Stimulated activated CD4-positive, alpha-beta T cell treated with anti-CD3 and anti-CD28 coated beads, Interleukin-4, amount 100 ng/mL, for 48 hours (primary cell): Measurements from ENCODE around the gene CTBP2.

Source experiments
- DNase-seq, 2 donors: peaks; one replicate each; pipeline ENCODE4 v3.0.0-alpha.2; 2020; ENCODE audit warnings: low read depth in 2 of 2

Gene CTBP2

GRCh38 chr10:125106586-125106985, 53.8 kb downstream of the CTBP2 start:
- DNase-seq, result no peak

GRCh38 chr10:125105706-125106255, 54.6 kb downstream of the CTBP2 start:
- DNase-seq, result no peak

DNA sequence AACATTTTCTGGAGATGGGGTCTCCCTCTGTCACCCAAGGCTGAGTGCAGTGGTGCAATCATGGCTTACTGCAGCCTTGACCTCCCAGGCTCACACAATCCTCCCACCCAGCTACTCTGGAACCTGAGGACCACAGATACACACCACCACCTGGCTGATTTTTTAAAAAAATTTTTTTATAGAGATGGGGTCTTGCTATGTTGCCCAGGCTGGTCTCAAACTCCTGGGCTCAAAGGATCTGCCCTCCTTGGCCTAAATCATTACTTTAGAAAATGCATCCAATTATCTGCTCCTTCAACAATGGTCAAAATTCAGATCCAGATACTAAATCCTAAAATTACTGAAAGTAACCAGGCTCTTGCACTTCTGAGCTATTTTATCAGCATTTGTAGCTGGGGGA, 55.2 kb downstream of the CTBP2 start:
- DNase-seq, result no peak

GRCh38 chr10:125104559-125104958, 55.8 kb downstream of the CTBP2 start:
- DNase-seq, result no peak

DNA sequence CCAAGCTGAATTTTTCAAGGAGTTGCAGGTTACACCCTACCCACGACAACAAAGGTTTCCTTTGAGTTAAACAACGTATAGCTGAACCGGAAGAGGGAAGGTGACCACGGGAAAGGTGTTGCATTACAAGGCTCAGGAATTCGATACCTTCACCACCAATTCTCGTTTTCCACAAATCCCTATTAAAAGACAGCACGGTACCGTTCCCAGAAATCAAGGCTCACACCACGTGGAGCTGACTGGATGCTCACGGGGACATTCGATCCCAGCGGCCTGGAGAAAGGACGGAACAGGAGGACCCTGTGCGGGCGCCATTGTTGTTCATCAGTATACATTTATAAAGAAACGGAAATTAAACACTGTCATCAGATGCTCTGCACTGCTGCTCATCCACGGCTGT, 56.4 kb downstream of the CTBP2 start:
- DNase-seq, result no peak

- DNase-seq, result no peak
Measured at GRCh38 chr10:125103466-125103865, 56.9 kb downstream of the CTBP2 start.

- no peak for DNase-seq
Measured at GRCh38 chr10:125102821-125103220, 57.5 kb downstream of the CTBP2 start.

- no peak for DNase-seq
Measured at GRCh38 chr10:125102246-125102645, 58.1 kb downstream of the CTBP2 start.

DNA sequence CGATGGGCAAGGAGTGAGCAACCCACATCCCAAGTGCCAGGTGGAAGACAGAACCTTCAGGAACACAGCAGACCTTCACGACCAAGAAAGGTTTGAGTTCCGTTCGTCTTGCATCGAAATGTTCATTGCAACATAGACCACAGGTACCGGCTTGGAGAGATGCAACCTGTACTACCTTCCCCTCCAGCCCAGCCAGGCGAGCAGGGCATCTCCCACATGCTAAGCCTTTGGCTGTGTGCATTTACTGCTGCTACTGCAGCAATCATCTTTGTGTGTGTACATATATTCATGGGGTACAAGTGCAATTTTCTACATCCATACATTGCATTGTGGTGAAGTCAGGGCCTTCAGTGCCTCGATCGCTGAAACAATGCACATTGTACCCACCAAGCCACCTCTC, 58.8 kb downstream of the CTBP2 start:
- no peak for DNase-seq

DNA sequence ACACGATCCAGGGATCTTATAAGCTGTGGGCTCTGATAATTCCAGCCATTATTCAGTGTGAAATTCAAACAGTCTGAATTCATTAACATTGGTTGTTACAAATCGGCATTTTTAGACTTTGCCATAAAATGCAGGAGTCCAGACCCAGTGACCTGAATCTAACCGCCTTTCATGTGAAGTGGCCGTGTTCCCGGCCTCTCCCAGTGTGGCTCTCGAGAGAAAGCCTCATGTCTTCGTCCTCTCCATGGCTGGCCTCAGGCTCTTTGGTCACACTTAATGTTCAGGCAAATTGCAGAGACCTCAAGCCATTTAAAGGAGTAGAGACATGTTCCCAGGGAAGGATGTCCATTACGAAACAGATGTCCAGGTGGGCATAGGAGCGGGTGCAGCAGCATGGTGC, 59.3 kb downstream of the CTBP2 start:
- no peak for DNase-seq

DNA sequence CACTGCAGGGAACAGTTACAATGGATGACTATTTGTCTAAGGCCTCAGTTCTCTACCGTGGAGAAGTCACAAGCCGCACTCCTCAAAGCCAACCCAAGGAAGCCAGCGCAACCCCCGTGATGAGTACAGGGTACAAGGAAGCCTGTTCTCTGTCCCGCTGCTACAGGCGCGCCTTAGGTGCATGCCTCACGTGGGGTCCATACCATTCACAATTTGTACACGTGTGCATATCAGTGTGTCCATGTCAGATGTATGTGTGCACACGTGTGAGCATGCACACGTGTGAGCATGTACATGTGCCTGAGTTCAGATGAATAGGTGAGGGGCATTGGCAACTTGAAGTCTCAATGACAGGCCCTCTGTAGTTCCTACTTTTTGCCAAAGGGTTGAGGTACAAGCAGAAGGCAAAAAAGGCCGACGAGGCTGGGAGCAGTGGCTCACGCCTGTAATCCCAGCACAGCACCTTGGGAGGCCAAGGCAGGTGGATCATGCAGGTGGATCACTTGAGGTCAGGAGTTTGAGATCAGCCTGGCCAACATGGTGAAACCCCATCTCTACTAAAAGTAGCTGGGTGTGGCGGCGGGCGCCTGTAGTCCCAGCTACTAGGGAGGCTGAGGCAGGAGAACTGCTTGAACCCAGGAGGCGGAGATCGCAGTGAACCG, 62.8 kb downstream of the CTBP2 start:
- no peak for DNase-seq

DNA sequence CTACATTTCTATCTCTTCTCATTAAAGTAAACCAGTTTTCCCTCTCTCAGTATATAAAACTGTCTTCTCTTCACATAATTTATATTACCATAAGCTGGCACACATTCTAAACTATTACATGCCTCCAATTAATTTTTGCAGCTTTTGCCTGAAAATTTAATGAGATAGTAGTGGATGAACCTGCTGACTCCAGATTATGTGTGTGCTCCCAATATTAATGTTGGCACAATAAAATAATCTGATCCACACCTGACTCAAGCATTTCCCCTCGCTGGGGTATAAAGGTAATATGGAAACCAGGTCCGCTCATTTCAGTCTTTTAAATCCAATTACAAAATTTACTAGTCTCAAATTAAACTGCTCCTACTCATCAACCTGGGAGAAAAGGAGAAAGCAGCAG, 63.4 kb downstream of the CTBP2 start:
- DNase-seq, result no peak

GRCh38 chr10:125096371-125096770, 64.0 kb downstream of the CTBP2 start:
- no peak for DNase-seq

GRCh38 chr10:125095776-125096175, 64.6 kb downstream of the CTBP2 start:
- no peak for DNase-seq

GRCh38 chr10:125095228-125095627, 65.1 kb downstream of the CTBP2 start:
- no peak for DNase-seq

DNA sequence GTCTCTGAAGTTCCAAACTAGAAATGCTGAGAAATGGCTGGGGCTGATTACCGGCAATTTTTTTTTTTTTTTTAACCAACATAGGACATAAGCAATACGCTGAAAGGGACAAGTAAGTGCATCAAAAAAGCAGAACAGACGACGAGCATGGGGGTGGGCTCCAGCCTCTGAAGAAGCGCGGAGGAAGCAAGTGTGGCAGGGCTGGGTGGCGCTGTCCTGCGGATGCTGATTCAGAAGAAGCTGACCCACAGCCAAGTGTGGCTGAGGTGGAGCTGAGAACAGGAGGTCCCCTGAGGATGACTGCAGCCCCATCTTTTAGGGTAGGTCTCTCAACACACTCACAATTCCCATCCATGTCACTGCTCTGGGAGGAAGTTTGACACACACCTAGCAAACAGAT, 65.6 kb downstream of the CTBP2 start:
- DNase-seq, result no peak

GRCh38 chr10:125093974-125094705, 66.2 kb downstream of the CTBP2 start:
- no peak for DNase-seq

GRCh38 chr10:125093199-125093973, 67.0 kb downstream of the CTBP2 start:
- no peak for DNase-seq

- no peak for DNase-seq
Measured at GRCh38 chr10:125092564-125093031, 67.8 kb downstream of the CTBP2 start.

DNA sequence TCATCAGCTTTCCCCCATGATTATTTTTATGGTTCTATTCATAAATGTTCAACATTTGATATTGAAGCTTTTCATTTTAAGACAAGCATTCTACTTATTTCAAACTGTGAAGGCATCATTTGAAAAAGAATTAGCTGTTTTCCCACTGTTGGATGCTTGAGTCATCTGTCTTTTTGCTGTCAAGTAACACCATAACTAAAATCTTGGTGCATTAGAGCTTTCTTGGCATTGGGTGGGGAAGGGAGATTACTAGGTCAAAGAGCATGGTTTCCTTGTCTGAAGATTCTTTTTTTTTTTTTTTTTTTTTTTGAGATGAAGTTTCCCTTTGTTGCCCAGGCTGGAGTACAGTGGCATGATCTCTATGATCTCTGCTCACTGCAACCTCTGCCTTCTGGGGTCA, 68.5 kb downstream of the CTBP2 start:
- no peak for DNase-seq

DNA sequence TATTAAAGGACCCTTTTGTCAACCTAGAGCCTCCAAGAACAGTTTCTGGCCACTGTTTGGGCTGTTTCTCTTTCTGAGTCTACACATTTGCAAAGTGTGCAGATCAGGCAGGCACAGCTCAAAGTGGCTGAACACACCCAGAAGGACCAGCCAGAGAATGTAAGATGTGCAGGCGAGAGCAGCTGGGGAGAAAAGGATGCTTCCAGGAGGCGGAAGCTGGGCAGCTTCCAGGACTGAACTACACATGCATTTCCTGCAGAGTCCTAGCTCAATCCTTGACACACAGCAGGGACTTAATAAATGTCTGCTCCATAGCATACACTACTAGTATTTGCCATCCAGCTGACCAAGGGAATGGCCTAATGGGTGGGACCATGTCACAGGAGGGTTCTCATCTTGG, 70.9 kb downstream of the CTBP2 start:
- no peak for DNase-seq

DNA sequence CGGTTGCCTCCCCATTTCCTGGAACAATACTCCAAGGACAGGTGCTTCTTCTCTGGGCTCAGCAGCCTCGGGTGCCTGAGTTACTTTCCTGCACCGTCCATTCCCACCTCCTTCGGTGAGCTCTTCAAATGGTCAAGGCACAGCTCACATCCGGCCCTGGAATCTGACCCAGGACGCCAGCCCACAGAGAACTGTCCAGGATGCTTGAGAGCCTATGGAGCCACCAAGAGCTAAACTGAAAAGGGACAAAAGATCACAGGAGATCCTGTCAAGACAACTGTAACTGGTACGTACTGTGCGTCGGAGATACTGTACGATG, 72.5 kb downstream of the CTBP2 start:
- DNase-seq, result no peak
